CD4-positive, CD25-positive, alpha-beta regulatory T cell (primary cell): ENCODE measurements around the gene SHROOM3. TPM values are rescaled to one million over a fixed set of nuclear protein-coding genes. Genes with fewer than 3 reads are reported as not detected.

ENCODE experiments used
- ATAC-seq, 2 donors: fragments of 150-1000 bp; cut with Tn5 transposase; one replicate each; pipeline ENCODE4 v1.10.0; 2021; ENCODE audit warnings: low read depth in 2 of 2, moderate number of reproducible peaks in 2 of 2, moderate library complexity in 1 of 2
- DNase-seq, 3 donors: peaks; one replicate each; pipeline versions ENCODE4 v3.0.0 to v3.0.0-alpha.2; 2012 to 2022; ENCODE audit warnings: mixed read lengths in 1 of 3
- H3K27ac ChIP-seq: one replicate; pipeline ENCODE4 v1.7.0; 2013; ENCODE audit warnings: mild to moderate bottlenecking, low read length; ENCODE audit not compliant: insufficient read depth, poor library complexity, severe bottlenecking
- H3K27me3 ChIP-seq: one replicate; pipeline ENCODE4 v1.7.0; 2013; ENCODE audit warnings: low read length; ENCODE audit not compliant: control insufficient read depth, insufficient read depth
- H3K36me3 ChIP-seq: one replicate; pipeline ENCODE4 v1.7.0; 2013; ENCODE audit warnings: mild to moderate bottlenecking, low read length, moderate library complexity; ENCODE audit not compliant: control insufficient read depth, insufficient read depth
- H3K4me1 ChIP-seq: 2 replicates; pipeline ENCODE4 v1.7.0; 2013; ENCODE audit warnings: mild to moderate bottlenecking, low read length; ENCODE audit not compliant: insufficient read depth, control insufficient read depth, poor library complexity, severe bottlenecking
- H3K4me3 ChIP-seq: one replicate; pipeline ENCODE4 v1.7.0; 2013; ENCODE audit warnings: low read depth, mild to moderate bottlenecking, low read length, moderate library complexity
- H3K9me3 ChIP-seq, 2 experiments: 1 replicate in 1 of 2; 2 replicates in 1 of 2; pipeline ENCODE4 v1.7.0; 2013; ENCODE audit warnings: low read length in 2 of 2, mild to moderate bottlenecking in 1 of 2, moderate library complexity in 1 of 2; ENCODE audit not compliant: control insufficient read depth in 2 of 2
- H3K27ac Mint-ChIP-seq, 3 donors: one replicate each; pipeline ENCODE4 v1.8.0; 2020 to 2022; ENCODE audit warnings: mild to moderate bottlenecking in 3 of 3, mixed read lengths in 3 of 3, moderate library complexity in 2 of 3
- H3K27me3 Mint-ChIP-seq: one replicate; pipeline ENCODE4 v1.8.0; 2022; ENCODE audit warnings: mild to moderate bottlenecking, mixed read lengths
- H3K36me3 Mint-ChIP-seq: one replicate; pipeline ENCODE4 v1.8.0; 2020; ENCODE audit warnings: mixed read lengths
- H3K4me1 Mint-ChIP-seq, 4 donors: one replicate each; pipeline ENCODE4 v1.8.0; 2020 to 2022; ENCODE audit warnings: mixed read lengths in 4 of 4, mild to moderate bottlenecking in 1 of 4
- H3K4me3 Mint-ChIP-seq, 4 donors: one replicate each; pipeline ENCODE4 v1.8.0; 2020 to 2022; ENCODE audit warnings: mild to moderate bottlenecking in 4 of 4, mixed read lengths in 4 of 4, moderate library complexity in 3 of 4
- H3K9me3 Mint-ChIP-seq, 7 donors: one replicate each; pipeline ENCODE4 v1.8.0; 2020 to 2022; ENCODE audit warnings: mixed read lengths in 7 of 7, mild to moderate bottlenecking in 3 of 7, moderate library complexity in 2 of 7
- polyA plus RNA-seq, 4 donors: library from polyadenylated mRNA; unstranded; fragments of 300-500 nt; fragmentation: Illumina TruSeq; gene quantifications; one replicate each; pipeline ENCODE4 v1.2.3, GENCODE V29; 2021
- total RNA-seq: library from RNA; stranded (reverse); gene quantifications from one replicate; pipeline ENCODE4 v1.2.3, GENCODE V29; 2022

SHROOM3 gene
- total and polyA plus RNA-seq, 5 donors from 2014 or later = not detected

DNA sequence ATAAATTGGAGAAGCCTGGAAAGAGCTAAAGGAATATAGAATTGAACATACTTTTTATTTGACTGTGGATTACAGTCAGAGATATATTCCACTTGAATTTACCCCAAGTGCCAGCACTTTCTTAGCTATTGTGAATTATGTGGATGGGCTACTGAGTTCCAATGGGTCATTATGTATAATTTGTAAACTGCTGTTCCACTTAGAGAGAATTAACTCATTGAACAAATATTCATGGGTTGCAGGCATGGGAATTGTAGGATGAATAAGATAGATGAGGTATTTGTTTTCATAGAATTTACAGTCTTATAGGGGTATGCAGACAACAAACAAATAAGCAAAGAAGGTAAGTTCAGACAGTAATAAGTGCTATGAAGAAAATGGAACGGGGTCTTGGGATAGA lies 195.7 kb downstream of the SHROOM3 start:
- ATAC-seq (no peak), DNase-seq (no peak)
- H3K36me3 Mint-ChIP-seq = no peaks in the 10 kb centered on the region
- peaks cover 10% of the 10 kb centered on the region for H3K27me3 ChIP-seq
- no peaks in the 10 kb centered on the region for H3K9me3 ChIP-seq
- H3K9me3 Mint-ChIP-seq = peaks cover 0 to 11% (median 0%) of the 10 kb centered on the region in 7 donors
- no peak overlapping the region for H3K4me3 Mint-ChIP-seq
- peaks cover 11% of the 10 kb centered on the region for H3K27me3 Mint-ChIP-seq
- H3K27ac ChIP-seq = no peak overlapping the region
- H3K36me3 ChIP-seq = no peaks in the 10 kb centered on the region
- H3K27ac Mint-ChIP-seq = no peak overlapping the region
- no peaks in the 10 kb centered on the region for H3K4me1 ChIP-seq
- H3K4me3 ChIP-seq = no peak overlapping the region
- H3K4me1 Mint-ChIP-seq = no peaks in the 10 kb centered on the region

DNA sequence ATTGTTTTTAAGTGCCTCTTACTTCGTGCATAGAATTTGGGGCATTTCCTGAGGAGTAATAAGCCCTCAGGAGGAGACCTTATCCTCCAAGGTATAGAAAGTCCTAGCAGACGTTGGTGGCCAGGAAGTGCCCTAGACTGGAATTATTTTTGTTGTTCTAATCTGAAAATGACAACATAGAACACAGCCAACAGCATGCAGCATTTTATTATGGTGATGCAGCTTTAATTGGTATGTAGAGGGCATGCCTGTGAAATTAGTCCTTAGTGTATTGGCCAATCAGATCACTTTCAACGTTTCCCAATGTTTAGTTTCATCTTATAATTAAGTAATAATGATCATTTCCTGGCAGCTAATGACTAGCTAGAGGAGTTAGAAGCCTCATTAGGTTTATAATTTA lies 199.2 kb downstream of the SHROOM3 start:
- Histone ChIP-seq H3K27ac (no peak overlapping the region), H3K4me1 (no peaks in the 10 kb centered on the region), H3K4me3 (no peak overlapping the region), H3K9me3 (no peaks in the 10 kb centered on the region), H3K36me3 (no peaks in the 10 kb centered on the region), H3K27me3 (peaks cover 9% of the 10 kb centered on the region)
- Mint-ChIP-seq H3K4me1 (no peaks in the 10 kb centered on the region), H3K27me3 (peaks cover 24% of the 10 kb centered on the region), H3K9me3 (peaks cover 0 to 8% (median 0%) of the 10 kb centered on the region in 7 donors), H3K36me3 (no peaks in the 10 kb centered on the region), H3K27ac (no peak overlapping the region), H3K4me3 (no peak overlapping the region)
- DNase-seq = no peak
- ATAC-seq = no peak

DNA sequence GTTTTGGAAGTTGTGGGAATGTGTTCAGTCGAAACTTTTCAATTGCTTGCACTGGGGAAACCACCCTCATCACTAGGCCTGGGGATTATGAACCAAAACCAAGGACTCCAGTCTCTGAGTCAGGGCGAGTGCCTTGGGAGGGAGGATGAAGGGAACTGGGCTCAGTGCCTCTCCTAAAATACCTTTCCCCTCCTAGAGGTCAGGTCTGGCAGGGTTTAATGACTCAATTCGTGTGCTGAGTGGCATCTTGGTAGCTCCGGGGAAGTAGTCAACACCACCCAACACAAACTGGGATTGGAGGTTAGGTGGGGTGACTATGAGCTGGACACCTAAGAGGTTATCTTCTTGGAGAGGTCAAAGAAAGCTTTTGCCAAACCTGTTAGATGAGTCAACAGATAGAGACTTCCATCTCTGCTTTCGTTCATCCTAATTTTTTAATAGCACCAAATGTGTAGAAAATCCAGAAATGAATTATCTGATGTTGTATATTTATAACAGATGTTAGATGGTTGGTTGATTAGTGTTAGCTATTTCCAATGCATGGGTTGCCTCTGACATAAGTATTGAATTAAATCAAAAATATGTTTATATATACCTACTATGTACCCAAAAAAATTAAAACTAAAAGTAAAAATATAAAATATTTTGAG lies 202.8 kb downstream of the SHROOM3 start:
- H3K4me1 ChIP-seq = no peaks in the 10 kb centered on the region
- no peak overlapping the region for H3K27ac ChIP-seq
- Mint-ChIP-seq H3K36me3 (no peaks in the 10 kb centered on the region), H3K27ac (no peak overlapping the region), H3K9me3 (peaks cover 0 to 7% (median 0%) of the 10 kb centered on the region in 7 donors), H3K4me1 (no peaks in the 10 kb centered on the region), H3K27me3 (peaks cover 24% of the 10 kb centered on the region), H3K4me3 (no peak overlapping the region)
- no peak overlapping the region for H3K4me3 ChIP-seq
- no peak for ATAC-seq
- H3K27me3 ChIP-seq = peaks cover 4% of the 10 kb centered on the region
- DNase-seq = no peak
- H3K36me3 ChIP-seq = no peaks in the 10 kb centered on the region
- H3K9me3 ChIP-seq = no peaks in the 10 kb centered on the region

DNA sequence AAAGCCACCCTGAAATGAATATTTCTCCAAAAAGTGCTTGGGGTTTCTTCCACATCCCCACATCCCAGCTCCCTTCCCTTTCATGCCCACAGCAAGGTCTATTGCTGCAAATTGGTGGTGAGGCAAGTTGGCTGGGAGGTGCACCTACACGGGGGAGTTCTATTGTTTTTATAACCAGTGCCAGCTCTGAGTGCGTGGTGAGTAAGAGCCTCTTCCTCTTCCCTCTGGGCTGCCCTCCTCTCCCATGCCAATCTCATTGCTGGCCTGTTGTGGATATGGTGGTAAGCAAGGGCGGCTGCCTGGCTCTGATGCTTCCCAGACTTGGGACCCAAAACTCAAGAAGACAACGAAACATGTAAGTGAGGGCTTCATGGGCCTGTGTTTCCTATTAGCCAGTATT lies 204.3 kb downstream of the SHROOM3 start:
- DNase-seq = no peak
- ATAC-seq = no peak
- Histone ChIP-seq H3K4me1 (no peaks in the 10 kb centered on the region), H3K27ac (no peak overlapping the region), H3K27me3 (peaks cover 4% of the 10 kb centered on the region), H3K36me3 (no peaks in the 10 kb centered on the region), H3K4me3 (no peak overlapping the region), H3K9me3 (no peaks in the 10 kb centered on the region)
- Mint-ChIP-seq H3K4me3 (no peak overlapping the region), H3K27ac (no peak overlapping the region), H3K36me3 (no peaks in the 10 kb centered on the region), H3K27me3 (peaks cover 24% of the 10 kb centered on the region), H3K4me1 (no peaks in the 10 kb centered on the region), H3K9me3 (peaks cover 0 to 7% (median 0%) of the 10 kb centered on the region in 7 donors)

DNA sequence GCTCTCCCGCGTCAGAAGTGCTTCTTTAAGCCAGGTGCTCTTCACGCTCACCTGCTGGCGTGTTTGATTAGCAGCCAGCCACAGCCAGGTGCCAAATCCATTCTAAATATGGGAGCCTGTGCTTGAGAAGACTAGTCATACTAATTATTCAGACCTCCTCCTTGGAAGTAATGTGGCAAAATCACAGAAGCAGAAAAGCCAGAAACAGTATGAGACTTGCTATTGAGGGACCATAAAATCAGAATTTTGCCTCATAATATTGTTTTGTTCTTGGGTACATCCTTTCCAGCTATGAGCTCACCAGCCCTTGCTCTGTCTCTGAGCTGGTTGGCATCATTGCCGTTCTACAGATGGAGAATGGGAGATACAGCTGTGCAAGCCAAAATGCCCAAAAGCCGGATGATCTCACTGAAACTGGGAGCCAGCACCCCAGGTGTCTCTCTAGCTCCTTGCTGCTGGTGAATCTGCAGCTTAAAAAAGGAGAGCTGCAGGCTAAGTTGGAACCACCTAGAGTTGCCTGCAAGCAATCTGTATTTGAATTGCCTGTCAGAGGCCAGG lies 205.4 kb downstream of the SHROOM3 start:
- Histone ChIP-seq H3K4me1 (no peaks in the 10 kb centered on the region), H3K9me3 (no peaks in the 10 kb centered on the region), H3K4me3 (no peak overlapping the region), H3K36me3 (no peaks in the 10 kb centered on the region), H3K27ac (no peak overlapping the region), H3K27me3 (peaks cover 1% of the 10 kb centered on the region)
- Mint-ChIP-seq H3K4me3 (no peak overlapping the region), H3K9me3 (peaks cover 0 to 7% (median 0%) of the 10 kb centered on the region in 7 donors), H3K27ac (no peak overlapping the region), H3K36me3 (no peaks in the 10 kb centered on the region), H3K4me1 (no peaks in the 10 kb centered on the region), H3K27me3 (peaks cover 24% of the 10 kb centered on the region)
- no peak for DNase-seq
- no peak for ATAC-seq

DNA sequence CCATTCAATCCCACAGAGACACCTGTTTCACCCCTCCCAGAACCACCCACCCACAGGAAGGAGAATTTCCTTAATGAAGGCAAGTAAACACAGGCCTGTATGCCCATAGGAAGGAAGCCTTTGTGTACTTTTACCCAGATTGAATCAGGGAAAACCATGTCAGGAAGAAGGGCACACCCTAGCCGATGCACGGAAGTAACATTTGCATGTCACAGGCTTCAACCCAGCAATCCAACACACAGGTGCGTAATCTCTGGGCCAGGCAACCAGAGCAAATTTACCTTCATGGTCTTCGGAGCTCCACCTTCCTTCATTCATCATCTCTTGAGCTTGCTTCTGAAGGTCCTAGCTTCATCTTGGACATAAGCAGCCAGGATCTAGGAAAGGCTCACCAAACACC lies 206.3 kb downstream of the SHROOM3 start:
- no peak for ATAC-seq
- DNase-seq = no peak
- peaks cover 0 to 7% (median 0%) of the 10 kb centered on the region in 7 donors for H3K9me3 Mint-ChIP-seq

DNA sequence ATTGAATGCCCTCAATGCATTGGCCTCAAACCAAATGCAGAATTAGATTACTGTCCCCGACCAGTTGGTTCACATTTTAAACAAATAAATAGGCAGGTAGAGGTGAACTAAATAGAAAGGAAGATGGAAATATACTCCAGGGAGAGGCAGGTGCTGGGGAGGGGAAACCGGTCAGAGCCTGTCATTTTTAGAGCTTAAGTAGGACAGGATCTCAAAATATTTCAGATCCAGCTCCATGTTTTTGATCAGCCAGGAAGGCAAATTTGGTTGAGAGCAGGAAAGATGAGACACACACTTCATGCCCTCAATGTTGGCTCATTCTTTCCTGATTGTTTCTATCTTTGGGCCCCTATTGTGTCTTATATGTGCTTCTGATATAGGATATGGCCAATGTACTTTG lies 206.7 kb downstream of the SHROOM3 start:
- Histone ChIP-seq H3K4me3 (no peak overlapping the region), H3K27me3 (peaks cover 1% of the 10 kb centered on the region), H3K9me3 (no peaks in the 10 kb centered on the region), H3K4me1 (no peaks in the 10 kb centered on the region), H3K27ac (no peak overlapping the region), H3K36me3 (no peaks in the 10 kb centered on the region)
- peaks cover 0 to 7% (median 0%) of the 10 kb centered on the region in 7 donors for H3K9me3 Mint-ChIP-seq
- peak overlapping the region in 1 of 3 donors; percentile 53 for H3K27ac Mint-ChIP-seq
- peaks cover 13% of the 10 kb centered on the region for H3K27me3 Mint-ChIP-seq
- H3K4me1 Mint-ChIP-seq = no peaks in the 10 kb centered on the region
- H3K36me3 Mint-ChIP-seq = no peaks in the 10 kb centered on the region
- H3K4me3 Mint-ChIP-seq = no peak overlapping the region
- ATAC-seq = no peak
- DNase-seq = no peak

More for the DNA sequence above, 206.3 kb downstream of the SHROOM3 start:
- H3K4me3 ChIP-seq = no peak overlapping the region
- no peaks in the 10 kb centered on the region for H3K9me3 ChIP-seq
- Mint-ChIP-seq H3K36me3 (no peaks in the 10 kb centered on the region), H3K27ac (no peak overlapping the region), H3K4me3 (no peak overlapping the region), H3K4me1 (no peaks in the 10 kb centered on the region), H3K27me3 (peaks cover 16% of the 10 kb centered on the region)
- H3K4me1 ChIP-seq = no peaks in the 10 kb centered on the region
- no peak overlapping the region for H3K27ac ChIP-seq
- H3K27me3 ChIP-seq = peaks cover 1% of the 10 kb centered on the region
- H3K36me3 ChIP-seq = no peaks in the 10 kb centered on the region
